Fibroblast of the conjunctiva (primary cell): ENCODE measurements around the gene GPR35.

Source experiments
- DNase-seq: peaks from one replicate; pipeline ENCODE4 v3.0.0-alpha.2; 2010; ENCODE audit warnings: low read depth

Gene GPR35

DNA sequence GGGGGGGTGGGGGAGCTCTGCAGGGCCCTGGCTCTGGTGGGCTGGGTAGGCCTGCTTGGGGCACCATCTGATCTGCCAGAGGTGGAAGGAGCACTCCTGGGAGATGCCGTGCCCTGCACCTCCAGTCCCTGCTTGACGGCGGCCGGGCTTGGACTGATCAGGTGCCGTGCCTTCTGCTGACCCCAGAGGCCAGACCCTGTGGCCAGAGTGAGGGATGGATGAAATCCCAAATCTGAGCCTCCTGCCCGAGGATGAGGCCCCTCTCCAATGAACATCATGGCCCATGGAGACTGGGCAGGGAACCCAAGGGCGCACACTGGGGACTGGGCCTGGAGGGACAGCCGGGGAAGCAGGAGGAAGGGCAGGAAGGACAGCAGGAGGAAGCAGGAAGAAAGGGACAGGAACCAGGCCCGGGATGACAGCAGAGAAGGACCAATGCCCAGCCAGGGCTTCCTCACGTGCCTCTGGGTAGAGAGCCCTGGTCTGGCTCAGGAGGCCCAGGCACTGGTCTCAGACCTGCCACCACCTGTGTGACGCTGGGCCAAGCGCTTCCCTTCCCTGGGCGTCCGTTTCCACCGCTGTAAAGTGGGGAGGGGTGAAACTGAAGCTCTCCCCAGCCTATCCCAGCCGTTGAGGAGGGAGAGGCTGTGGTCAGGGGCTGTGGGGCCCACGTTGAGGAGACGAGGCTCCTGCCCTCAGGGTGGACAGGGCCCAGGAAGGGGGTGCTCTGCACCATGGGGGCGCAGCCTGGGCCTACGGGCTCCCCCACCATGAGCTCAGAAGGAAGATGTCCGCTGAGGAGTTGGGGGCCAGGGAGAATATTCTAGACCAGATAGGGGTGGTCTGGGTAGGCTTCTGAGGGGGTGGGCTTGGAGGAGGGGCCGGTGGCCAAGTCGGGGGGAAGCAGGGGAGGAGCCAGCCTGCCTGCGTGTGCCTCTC is 1.0 kb upstream of the GPR35 start:
- no peak for DNase-seq

- DNase-seq = no peak
Measured at GRCh38 chr2:240626531-240627300, 1.4 kb downstream of the GPR35 start.

- no peak for DNase-seq
Measured at GRCh38 chr2:240627736-240628506, 2.6 kb downstream of the GPR35 start.

- DNase-seq = no peak
Measured at GRCh38 chr2:240628507-240628807, 3.2 kb downstream of the GPR35 start.

- DNase-seq = no peak
Measured at GRCh38 chr2:240628808-240629618, 3.7 kb downstream of the GPR35 start.

- no peak for DNase-seq
Measured at GRCh38 chr2:240629619-240629967, 4.3 kb downstream of the GPR35 start.

- no peak for DNase-seq
Measured at GRCh38 chr2:240629968-240630770, 4.9 kb downstream of the GPR35 start.

GRCh38 chr2:240630771-240631547 is 5.7 kb downstream of the GPR35 start:
- no peak for DNase-seq

DNA sequence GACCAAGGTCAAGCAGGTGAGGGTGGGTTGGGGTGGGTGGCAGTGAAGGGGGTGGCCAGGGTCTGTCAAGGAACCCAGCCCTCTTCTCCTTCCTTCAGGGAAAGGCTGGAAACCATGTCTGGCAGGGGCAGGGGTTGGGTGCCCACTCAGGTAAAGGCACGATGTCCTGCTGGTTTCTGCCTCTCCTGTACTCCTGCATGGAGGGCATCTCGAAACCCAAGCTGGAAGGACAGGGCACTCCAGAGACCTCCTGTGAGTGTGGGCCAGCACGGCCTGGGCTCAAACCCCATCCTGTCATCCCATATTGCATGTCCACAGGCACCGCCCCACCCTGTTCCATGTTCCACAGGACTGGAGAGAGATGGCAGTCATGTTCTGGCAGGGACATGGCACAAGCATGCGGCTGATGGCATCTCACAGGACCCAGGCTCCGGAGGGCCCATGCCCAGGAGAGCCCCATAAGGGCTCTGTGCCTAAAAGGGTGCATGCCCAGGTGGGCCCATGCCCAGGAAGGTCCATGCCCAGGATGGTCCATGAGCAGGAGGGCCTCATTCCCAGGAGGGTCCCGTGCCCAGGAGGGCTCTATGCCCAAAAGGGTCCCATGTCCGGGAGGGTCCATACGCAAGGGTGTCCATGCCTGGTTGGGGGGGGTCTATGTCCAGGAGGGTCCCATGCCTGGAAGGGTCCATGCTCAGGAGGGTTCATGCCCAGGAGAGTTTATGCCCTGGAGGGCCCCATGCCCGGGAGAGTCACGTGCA is 6.4 kb downstream of the GPR35 start:
- no peak for DNase-seq

DNA sequence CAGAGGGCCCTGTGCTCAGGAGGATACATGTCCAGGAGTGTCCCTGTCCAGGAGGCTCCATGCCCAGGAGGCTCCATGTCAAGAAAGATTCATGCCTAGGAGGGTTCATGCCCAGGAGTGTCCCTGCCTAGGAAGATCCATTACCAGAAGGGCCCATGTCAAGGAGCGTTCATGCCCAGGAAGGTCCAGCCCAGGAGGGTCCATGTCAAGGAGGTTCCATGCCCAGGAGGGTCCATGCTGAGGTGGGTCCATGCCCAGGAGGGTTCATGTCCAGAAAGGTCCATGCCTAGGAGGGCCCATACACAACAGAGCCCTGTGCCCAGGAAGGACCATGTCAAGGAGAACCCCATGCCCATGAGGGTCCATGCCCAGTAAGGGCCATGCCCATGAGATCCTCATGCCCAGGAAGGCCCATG is 7.0 kb downstream of the GPR35 start:
- DNase-seq = no peak

DNA sequence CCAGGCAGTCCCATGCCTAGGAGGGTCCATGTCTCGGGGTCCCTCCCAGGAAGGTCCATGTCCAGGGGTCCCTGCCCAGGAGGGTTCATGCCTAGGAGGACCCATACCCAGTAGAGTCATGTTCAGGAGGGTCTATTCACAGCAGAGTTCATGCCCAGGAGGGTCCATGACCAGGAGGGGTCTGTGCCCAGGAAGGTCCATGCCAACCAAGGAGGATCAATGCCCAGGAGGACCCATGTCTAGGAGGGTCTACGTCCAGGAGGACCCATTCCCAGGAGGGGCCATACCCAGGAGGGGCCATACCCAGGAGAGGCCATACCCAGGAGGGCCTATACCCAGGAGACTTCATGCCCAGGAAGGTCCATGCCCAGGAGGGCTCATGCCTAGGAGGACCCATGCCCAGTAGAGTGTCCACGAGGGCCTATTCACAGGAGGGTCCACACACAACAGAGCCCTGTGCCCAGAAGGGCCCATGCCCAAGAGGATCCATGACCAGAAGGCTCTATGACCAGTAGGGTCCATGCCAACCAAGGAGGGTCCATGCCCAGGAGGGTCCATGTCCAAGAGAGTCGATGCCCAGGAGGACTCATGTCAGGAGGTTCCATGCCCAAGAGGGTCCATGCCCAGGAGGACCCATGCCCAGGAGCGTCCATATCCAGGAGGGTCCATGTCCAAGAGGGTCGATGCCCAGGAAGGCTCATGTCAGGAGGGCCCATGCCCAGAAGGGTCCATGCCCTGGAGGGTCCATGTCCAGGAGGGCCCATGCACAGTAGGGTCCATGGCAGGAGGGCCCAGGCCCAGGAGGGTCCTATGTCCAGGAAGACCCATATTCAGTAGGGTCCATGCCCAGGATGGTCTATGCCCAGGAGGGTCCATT is 10.1 kb downstream of the GPR35 start:
- DNase-seq = no peak

DNA sequence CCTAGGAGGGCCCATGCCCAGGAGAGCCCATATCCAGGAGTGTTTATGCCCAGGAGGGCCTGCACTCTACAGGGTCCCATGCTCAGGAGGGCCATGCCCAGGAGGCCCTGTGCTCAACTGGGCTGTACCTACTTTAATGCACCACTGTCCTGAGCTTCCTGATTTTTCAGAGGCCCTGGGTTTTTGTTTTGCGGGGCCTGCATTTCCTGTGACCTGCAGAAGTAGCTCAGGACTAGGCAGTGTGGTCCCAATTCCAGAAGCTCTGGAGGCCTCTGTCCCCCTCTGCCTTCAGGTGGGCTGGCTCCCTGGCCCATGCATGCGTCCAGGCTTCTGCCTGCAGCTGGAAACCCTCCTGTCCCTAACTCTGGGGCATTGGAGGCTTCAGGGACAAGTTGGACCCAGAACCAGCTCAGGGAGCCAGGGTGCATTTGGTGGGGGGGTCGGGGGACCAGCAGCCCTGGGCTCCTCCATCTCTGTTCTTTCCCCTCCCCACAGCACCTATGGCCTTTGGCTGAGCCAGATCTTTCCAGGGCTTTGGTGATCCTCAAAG is 10.8 kb downstream of the GPR35 start:
- DNase-seq = no peak

DNA sequence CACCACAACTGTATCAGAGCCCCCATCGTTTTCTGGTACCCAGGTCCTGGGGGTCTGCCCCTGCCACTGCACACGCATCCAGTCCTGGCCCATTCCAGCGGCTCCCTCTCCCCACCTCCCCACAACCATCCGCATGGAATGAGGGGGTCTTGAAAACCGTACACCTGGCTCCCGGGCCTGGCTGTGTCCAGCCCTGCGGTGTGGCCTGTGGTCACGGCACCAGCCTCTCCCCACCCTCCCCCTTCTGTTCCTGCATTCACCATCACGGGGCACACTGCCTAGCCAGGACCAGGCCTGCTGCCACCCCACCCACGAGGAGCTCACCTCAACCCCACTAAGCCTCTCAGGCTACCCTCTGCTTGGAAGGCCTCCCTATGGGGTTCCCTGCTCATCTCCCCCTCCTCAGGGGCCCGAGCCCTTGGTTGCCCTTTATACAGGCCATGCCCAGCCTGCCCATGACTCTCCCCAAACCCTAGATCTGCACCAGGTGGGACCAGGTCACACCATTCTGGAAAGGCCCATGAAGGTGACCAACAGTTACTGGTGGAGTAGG is 11.4 kb downstream of the GPR35 start:
- DNase-seq = no peak

- DNase-seq = no peak
Measured at GRCh38 chr2:240637116-240637900, 12.0 kb downstream of the GPR35 start.

DNA sequence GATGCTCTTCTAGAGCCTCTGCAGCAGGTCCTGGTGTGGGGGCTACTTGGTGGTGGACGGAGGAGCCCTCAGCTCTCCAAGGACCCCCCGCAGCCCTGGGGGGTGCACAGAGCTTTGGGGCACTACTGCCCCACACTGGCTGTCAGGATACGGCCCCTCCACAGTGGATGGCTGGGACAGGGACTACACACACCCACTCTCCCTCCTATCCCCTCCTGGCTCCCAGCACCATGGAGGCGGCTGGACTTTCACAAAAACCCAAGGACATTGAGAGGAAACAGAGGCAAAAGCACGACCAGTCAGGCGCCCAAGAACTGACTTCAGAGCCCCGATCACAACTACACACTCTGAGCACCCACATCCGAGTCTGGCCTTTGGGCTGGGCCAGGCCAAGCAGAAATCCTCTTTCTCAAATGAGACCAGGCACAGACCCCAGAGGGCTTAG is 12.6 kb downstream of the GPR35 start:
- no peak for DNase-seq

DNA sequence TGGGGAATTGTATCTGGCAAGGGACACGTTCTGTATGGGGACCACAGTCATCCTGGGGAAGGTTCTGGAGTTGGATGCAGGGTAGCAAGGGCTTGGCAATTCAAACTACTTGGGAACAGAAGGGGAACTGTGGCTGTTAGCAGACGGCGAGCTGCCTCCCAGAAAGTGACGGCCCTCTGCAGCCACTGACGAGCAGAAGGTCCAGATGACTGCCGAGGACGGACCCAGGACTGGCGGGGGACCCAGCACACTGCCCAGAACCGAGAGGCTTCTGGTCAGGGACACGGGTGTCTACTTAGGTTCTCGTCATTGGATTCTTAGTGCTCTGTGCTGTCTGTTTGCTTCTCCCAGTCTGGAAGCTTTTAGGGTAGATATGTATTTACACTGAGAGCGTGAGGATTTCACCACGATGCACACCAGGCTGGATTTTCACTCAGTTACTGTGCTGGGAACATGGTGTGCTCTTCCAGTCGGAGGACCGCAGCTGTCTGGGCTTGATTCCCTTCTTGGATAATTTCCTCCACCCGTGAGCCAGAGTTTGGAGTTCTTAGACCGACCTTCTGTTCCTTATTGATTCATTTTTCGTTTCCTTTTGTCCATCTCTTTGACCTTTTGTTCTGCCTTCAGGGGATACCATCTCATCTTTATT is 13.4 kb downstream of the GPR35 start:
- no peak for DNase-seq
